Naive thymus-derived CD8-positive, alpha-beta T cell (primary cell): ENCODE measurements around the gene MFAP4. TPM values are rescaled to one million over a fixed set of nuclear protein-coding genes. Genes with fewer than 3 reads are reported as not detected.

Experiments used
- ATAC-seq, 2 donors: fragments of 150-1000 bp; cut with Tn5 transposase in 1 of 2; sonication (Bioruptor Pico), chemical (Tn5 transposase) in 1 of 2; 1 replicate in 1 of 2; 2 replicates in 1 of 2; pipeline ENCODE4 v1.10.0; 2021; ENCODE audit warnings: mild to moderate bottlenecking in 2 of 2, moderate library complexity in 2 of 2
- POLR2A ChIA-PET: fragments of 350-600 bp; sonication (Branson Sonifier 250); formaldehyde crosslinking; loops from one replicate; lab custom pipeline; 2021; ENCODE audit warnings: antibody characterized with exemption; lab: Charles Lee
- DNase-seq, 10 donors: peaks; one replicate each; pipeline versions ENCODE4 v3.0.0 to v3.0.0-alpha.2; 2020 to 2022
- H3K27ac Mint-ChIP-seq, 10 donors: one replicate each; pipeline ENCODE4 v1.8.0; 2020 to 2022; ENCODE audit warnings: mild to moderate bottlenecking in 10 of 10, mixed read lengths in 10 of 10, moderate library complexity in 4 of 10, inconsistent platforms in 1 of 10
- H3K27me3 Mint-ChIP-seq, 5 donors: one replicate each; pipeline ENCODE4 v1.8.0; 2021 to 2022; ENCODE audit warnings: mixed read lengths in 5 of 5
- H3K36me3 Mint-ChIP-seq, 3 donors: one replicate each; pipeline ENCODE4 v1.8.0; 2020 to 2022; ENCODE audit warnings: mixed read lengths in 3 of 3, mild to moderate bottlenecking in 2 of 3, inconsistent platforms in 1 of 3
- H3K4me1 Mint-ChIP-seq, 4 donors: one replicate each; pipeline ENCODE4 v1.8.0; 2021 to 2022; ENCODE audit warnings: mixed read lengths in 4 of 4
- H3K4me3 Mint-ChIP-seq, 10 donors: one replicate each; pipeline ENCODE4 v1.8.0; 2020 to 2022; ENCODE audit warnings: mild to moderate bottlenecking in 10 of 10, mixed read lengths in 10 of 10, moderate library complexity in 6 of 10, inconsistent platforms in 1 of 10
- H3K9me3 Mint-ChIP-seq, 9 donors: one replicate each; pipeline ENCODE4 v1.8.0; 2020 to 2022; ENCODE audit warnings: mixed read lengths in 9 of 9, mild to moderate bottlenecking in 3 of 9, inconsistent platforms in 1 of 9, moderate library complexity in 1 of 9
- polyA plus RNA-seq, 3 donors: library from polyadenylated mRNA; unstranded; fragments of 300-500 nt; fragmentation: Illumina TruSeq; gene quantifications; one replicate each; pipeline ENCODE4 v1.2.3, GENCODE V29; 2021
- total RNA-seq, 8 experiments: library from RNA in 2 of 8; stranded (reverse) in 2 of 8; gene quantifications; one replicate each; pipeline ENCODE4 v1.2.3 and lab custom pipeline; 2021 to 2026

The MFAP4 gene
- total and polyA plus RNA-seq, 5 experiments from 2014 or later = not detected

DNA sequence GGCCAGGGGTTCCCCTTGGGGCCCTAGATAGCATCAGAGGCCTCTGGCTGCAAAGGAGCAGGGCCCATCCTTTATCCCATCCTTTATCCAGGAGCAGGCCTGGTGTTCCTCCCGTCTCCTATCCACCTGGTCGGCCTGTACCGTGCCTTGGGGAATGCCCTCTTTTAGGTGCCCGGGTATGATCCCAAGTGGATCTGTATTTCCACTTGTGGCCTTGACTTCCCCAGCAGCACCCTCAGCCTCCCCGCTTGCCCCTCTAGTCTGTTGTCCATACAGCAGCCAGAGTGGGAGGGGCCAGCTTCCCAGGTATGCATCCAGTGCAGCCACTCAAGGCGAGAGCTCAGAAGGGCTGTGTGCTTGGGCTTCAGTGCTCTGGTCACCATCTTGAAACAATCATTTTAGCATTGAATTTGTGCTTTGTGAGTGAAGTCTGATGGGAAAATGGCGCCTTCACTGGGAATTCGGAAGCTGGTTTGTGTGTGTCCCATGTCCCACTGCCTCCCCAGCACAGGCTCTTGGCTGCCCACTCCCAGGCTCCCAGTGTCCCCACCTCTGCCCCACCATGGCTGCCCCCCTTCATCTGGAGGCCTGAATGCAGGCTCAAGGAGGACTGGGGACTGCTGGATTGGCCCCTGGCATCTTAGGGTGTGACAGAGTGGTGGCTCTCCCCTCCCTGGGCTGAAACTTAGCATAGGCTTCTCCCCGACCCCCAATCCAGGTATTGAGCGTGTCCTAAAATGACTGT, 20.8 kb upstream of the MFAP4 start:
- Mint-ChIP-seq H3K9me3 (peaks cover 0 to 2% (median 0%) of the 10 kb centered on the region in 9 donors), H3K27me3 (peaks cover 0 to 7% (median 3%) of the 10 kb centered on the region in 5 donors), H3K27ac (no peak overlapping the region), H3K4me3 (no peak overlapping the region), H3K36me3 (no peaks in the 10 kb centered on the region), H3K4me1 (peaks cover 0 to 1% (median 0%) of the 10 kb centered on the region in 4 donors)
- no peak for ATAC-seq
- no peak for DNase-seq
- POLR2A ChIA-PET = interaction anchor here (0.6 kb wide), 1 partner anchor 25 kb away, joined by 3 read pairs; no protein-coding TSS in a partner anchor

DNA sequence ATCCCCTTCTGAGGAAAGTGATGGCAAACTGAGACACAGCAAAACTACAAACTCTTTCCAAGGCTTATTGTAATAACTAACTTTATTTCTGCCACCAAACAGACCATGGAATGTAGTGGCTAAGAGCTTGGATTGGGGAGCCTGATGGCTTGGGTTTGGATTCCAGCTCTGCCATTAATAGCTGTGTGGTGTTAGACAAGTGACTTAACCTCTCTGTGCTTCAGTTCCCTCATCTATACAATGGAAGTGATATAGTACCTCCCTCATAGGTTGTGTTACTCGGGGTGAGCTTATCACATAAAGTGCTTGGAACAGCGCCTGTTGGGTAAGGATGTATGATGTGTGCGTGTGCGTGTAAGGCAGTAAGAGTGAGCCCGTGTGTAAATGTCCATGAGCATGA, 18.1 kb upstream of the MFAP4 start:
- peaks cover 0 to 2% (median 0%) of the 10 kb centered on the region in 9 donors for H3K9me3 Mint-ChIP-seq
- no peaks in the 10 kb centered on the region for H3K4me1 Mint-ChIP-seq
- H3K4me3 Mint-ChIP-seq = no peak overlapping the region
- POLR2A ChIA-PET = no interaction called here
- ATAC-seq (no peak), DNase-seq (no peak)
- H3K27me3 Mint-ChIP-seq = peaks cover 0 to 12% (median 4%) of the 10 kb centered on the region in 5 donors
- H3K27ac Mint-ChIP-seq = no peak overlapping the region
- H3K36me3 Mint-ChIP-seq = no peaks in the 10 kb centered on the region

DNA sequence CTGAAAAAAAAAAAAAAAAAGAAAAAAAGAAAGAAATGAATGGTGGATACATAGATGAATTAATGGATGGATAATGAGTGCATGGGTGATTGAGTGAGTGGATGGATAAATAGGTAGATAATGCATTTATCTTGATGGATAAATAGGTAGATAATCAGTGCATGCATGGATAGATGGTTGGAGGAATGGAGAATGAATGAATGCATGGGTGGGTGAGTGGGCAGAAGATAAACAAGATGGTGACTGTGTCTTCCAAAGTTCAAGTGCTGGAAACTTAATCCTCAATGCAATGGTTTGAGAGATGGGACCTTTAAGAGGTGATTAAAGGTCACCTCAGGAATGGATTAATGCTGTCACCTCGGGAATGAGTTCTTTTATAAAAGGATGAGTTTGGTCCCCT, 17.3 kb upstream of the MFAP4 start:
- ATAC-seq (no peak), DNase-seq (no peak)
- POLR2A ChIA-PET = no interaction called here
- Mint-ChIP-seq H3K27me3 (peaks cover 0 to 12% (median 4%) of the 10 kb centered on the region in 5 donors), H3K27ac (no peak overlapping the region), H3K9me3 (peaks cover 0 to 2% (median 0%) of the 10 kb centered on the region in 9 donors), H3K4me1 (no peaks in the 10 kb centered on the region), H3K36me3 (no peaks in the 10 kb centered on the region), H3K4me3 (no peak overlapping the region)

DNA sequence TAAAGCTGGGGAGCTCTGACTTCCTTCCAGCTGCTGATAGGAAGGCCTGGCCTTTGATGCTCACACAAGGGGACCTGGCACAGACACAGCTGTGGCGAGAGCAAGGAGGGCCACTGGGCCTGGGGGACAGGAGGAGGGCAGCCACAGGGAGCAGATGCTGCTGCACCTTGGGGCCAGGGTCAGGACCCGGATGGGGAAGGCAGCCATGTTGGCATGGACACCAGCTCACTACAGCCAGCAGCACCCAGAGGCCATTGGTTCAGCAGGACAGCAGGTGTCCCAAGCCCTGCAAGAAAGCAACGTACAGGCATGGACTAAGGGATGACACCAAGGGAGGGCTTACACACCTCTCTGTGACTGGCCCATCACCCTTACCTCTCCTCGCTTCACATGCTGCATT, 16.0 kb upstream of the MFAP4 start:
- peaks cover 2 to 21% (median 4%) of the 10 kb centered on the region in 5 donors for H3K27me3 Mint-ChIP-seq
- peaks cover 0 to 2% (median 0%) of the 10 kb centered on the region in 9 donors for H3K9me3 Mint-ChIP-seq
- H3K4me3 Mint-ChIP-seq = no peak overlapping the region
- no peak for DNase-seq
- ATAC-seq = no peak
- H3K4me1 Mint-ChIP-seq = peaks cover 0 to 5% (median 0%) of the 10 kb centered on the region in 4 donors
- POLR2A ChIA-PET = no interaction called here
- peak overlapping the region in 1 of 10 donors; percentile 66 for H3K27ac Mint-ChIP-seq
- H3K36me3 Mint-ChIP-seq = no peaks in the 10 kb centered on the region

DNA sequence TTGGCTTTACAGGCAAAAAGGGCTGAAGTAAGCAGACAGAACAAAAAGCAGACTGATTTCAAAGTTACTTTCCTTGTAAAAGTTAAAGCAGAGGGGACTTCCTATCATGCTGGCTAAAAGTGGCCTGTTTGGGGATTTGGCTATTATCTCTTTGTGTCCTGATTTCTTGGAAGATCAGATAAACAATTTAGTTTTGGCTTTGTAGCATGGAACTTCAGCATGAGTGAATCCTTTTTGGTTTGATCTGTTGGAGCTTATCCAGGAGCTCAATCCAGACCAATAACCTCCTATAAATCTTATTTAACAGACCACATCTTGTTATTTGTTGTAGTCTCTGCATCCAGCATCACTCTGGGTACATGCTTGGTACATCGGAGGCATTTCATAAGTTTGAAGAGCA, 15.2 kb upstream of the MFAP4 start:
- Mint-ChIP-seq H3K27me3 (peaks cover 2 to 21% (median 4%) of the 10 kb centered on the region in 5 donors), H3K4me3 (no peak overlapping the region), H3K36me3 (no peaks in the 10 kb centered on the region), H3K27ac (no peak overlapping the region), H3K9me3 (peaks cover 0 to 2% (median 0%) of the 10 kb centered on the region in 9 donors), H3K4me1 (peaks cover 0 to 5% (median 0%) of the 10 kb centered on the region in 4 donors)
- DNase-seq (no peak), ATAC-seq (no peak)
- POLR2A ChIA-PET = no interaction called here

DNA sequence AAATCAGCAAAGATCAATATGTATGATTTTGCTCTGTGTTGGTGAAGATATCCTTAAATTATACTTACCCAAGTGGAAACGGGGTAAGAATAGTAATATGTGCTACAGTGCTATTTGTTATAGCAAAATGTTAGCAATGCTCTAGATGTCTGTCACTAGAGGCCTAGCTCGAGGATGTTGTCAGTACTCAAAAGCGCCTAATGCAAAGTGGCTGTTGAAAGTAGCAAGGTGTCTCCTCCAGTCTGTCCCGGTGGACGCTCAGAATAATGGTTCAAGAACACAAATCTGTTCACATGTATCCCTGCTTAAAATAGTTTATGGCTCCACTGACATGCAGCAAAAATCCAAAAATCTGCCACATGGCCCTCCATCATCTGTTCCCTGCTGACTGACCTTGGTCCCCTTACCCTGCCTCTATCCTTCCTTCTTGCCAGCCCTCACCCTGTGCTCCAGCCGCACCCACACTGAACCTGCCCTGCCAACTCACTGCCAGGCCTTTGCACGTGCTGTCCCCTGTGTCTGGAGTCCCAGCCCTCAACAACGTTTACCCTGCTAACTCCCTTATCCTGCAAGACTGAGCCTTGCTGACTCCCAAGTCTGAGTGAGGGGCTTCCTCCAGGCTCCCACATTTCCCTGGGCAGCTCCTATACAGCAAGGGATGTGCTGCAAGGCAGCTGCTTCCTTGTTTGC, 14.5 kb upstream of the MFAP4 start:
- Mint-ChIP-seq H3K27me3 (peaks cover 3 to 21% (median 4%) of the 10 kb centered on the region in 5 donors), H3K36me3 (peaks cover 0 to 2% (median 0%) of the 10 kb centered on the region in 3 donors), H3K4me1 (peaks cover 0 to 5% (median 0%) of the 10 kb centered on the region in 4 donors), H3K27ac (no peak overlapping the region), H3K4me3 (no peak overlapping the region), H3K9me3 (peaks cover 0 to 2% (median 0%) of the 10 kb centered on the region in 9 donors)
- POLR2A ChIA-PET = no interaction called here
- DNase-seq (no peak), ATAC-seq (no peak)

DNA sequence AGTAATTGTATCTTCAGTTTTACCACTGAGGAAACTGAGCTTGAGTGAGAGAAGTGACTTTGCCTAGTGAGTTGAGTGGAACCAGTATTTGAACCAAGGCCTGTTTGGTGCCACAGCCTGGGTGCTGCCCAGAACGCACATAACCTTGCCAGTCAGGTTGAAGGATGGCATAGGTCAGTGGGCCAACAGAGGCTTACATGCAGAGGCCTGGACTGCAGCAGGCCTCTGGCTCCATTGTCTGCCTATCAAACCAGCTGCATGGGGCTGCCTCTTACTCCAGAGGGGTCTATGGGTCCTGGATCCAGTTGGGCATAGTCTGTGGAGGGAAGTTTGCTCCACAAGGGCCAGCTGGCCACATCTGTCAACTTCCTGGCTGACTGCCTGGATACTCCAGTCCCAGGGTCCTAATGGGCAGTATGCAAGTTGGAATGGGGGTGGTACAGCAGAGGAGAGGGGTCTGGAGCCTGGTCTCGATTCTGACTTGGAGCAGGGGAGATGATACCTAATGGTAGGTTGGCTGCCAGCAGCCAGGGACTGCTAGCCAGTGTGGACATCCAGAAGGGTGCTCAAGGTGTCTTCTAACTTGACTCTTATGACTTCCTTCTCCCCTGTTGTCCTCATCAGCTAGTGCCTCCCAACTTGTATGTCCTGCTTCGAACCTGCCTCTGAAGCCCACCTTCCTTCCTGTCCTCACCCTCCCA, 12.9 kb upstream of the MFAP4 start:
- peaks cover 0 to 2% (median 0%) of the 10 kb centered on the region in 3 donors for H3K36me3 Mint-ChIP-seq
- H3K4me3 Mint-ChIP-seq = no peak overlapping the region
- DNase-seq (no peak), ATAC-seq (no peak)
- H3K27ac Mint-ChIP-seq = no peak overlapping the region
- peaks cover 0 to 2% (median 0%) of the 10 kb centered on the region in 9 donors for H3K9me3 Mint-ChIP-seq
- peaks cover 0 to 5% (median 0%) of the 10 kb centered on the region in 4 donors for H3K4me1 Mint-ChIP-seq
- peaks cover 3 to 21% (median 5%) of the 10 kb centered on the region in 5 donors for H3K27me3 Mint-ChIP-seq
- POLR2A ChIA-PET = no interaction called here

DNA sequence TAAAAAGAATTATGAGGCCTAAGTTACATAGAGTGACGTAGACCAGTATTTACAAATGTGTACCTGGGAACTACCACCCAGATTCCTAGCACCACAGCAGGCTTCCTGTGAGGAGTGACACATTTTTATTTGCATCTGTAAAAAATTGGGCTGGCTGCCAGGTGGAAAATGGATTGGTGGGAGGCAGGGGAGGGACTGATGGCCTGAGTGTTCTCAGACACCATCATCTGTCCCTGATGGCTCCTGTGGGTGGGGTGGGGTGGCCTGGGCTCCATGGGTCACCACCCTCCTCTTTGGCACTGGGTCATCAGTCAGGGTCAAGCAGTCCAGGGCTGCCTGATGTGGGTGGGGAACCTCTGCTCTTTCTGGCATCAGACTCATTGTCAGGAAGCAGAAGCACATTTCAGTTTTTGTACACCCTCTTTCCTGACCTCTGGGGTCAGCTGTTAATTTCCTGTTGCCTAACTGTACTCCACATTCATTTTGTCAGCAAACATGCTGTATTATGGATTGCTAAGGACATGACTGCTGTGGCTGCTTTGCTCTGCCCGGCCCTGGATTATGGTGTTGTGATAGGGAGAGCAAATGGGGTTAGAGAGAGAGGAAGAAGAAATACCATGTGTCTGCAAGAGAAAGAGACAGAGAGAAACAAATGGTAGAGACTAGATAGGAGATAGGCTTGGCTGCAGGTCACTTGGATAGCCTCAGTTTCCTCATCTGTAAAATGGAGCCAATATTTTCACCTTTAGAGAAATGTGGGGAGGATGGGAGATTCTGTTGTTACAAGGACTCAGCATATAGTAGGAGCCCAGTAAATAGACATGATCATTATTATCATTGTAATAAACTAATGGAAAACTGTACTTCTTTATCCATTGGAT, 11.6 kb upstream of the MFAP4 start:
- Mint-ChIP-seq H3K9me3 (peaks cover 0 to under 1% (median 0%) of the 10 kb centered on the region in 9 donors), H3K27me3 (peaks cover under 1 to 21% (median 5%) of the 10 kb centered on the region in 5 donors), H3K36me3 (peaks cover 0 to 2% (median 0%) of the 10 kb centered on the region in 3 donors), H3K27ac (no peak overlapping the region), H3K4me3 (no peak overlapping the region), H3K4me1 (peaks cover 0 to 5% (median 0%) of the 10 kb centered on the region in 4 donors)
- no peak for ATAC-seq
- POLR2A ChIA-PET = interaction anchor here (1.9 kb wide), 1 partner anchor 21 kb away, joined by 7 read pairs; no protein-coding TSS in a partner anchor
- no peak for DNase-seq

DNA sequence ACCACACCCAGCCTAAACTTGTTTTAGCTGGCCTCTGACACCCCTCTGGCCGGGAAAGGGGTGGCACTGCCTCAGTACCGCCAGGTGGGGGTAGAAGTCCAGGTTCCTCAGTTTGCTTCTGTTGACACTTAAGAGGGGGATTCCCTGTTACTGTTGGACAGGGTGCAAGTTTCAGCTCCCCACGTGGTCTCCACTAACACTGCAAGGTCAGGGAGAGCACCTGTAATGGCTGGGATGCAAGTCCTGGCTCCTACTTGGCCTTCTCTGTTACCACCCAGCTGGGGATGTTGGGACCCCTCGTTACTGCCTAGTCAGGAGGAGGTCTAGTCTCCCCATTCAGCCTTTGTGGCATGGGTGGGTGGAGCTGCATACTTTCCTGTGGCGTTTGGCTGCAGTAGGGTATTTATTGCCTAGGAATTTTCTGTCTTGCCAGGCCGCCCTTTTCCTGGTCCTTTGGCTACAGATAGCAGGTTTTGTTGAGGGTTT, 10.6 kb upstream of the MFAP4 start:
- peaks cover 0 to 5% (median 0%) of the 10 kb centered on the region in 4 donors for H3K4me1 Mint-ChIP-seq
- H3K27ac Mint-ChIP-seq = no peak overlapping the region
- no peak overlapping the region for H3K4me3 Mint-ChIP-seq
- ATAC-seq = no peak
- peaks cover 0 to 21% (median 5%) of the 10 kb centered on the region in 5 donors for H3K27me3 Mint-ChIP-seq
- peaks cover 0 to 2% (median 0%) of the 10 kb centered on the region in 3 donors for H3K36me3 Mint-ChIP-seq
- POLR2A ChIA-PET = interaction anchor here (1.9 kb wide), 1 partner anchor 20 kb away, joined by 7 read pairs; no protein-coding TSS in a partner anchor
- DNase-seq = no peak
- no peaks in the 10 kb centered on the region for H3K9me3 Mint-ChIP-seq

DNA sequence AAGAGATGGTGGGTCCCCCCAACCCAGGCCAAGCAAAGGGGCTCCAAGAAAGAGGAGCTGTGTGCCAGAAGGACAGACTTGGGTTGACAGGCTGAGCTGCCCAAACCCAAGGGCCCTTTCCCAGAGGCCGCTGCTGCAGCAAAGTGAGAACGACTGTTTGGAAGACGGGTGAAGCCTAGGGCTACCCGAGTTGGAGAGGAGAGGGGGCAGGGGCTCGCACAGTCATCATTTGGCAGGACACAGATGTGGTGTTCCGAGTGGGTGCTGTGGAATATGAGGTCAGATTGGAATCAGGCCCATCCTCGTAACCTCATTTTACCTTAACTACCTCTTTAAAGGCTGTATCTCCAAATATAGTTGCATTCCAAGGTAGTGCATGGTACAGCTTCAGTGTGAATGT, 5.3 kb upstream of the MFAP4 start:
- peaks cover 2 to 9% (median 6%) of the 10 kb centered on the region in 4 donors for H3K4me1 Mint-ChIP-seq
- H3K9me3 Mint-ChIP-seq = no peaks in the 10 kb centered on the region
- POLR2A ChIA-PET = no interaction called here
- H3K4me3 Mint-ChIP-seq = no peak overlapping the region
- H3K27ac Mint-ChIP-seq = no peak overlapping the region
- DNase-seq (no peak), ATAC-seq (no peak)
- H3K27me3 Mint-ChIP-seq = peaks cover 0 to 12% (median 2%) of the 10 kb centered on the region in 5 donors
- peaks cover 0 to 2% (median 0%) of the 10 kb centered on the region in 3 donors for H3K36me3 Mint-ChIP-seq

DNA sequence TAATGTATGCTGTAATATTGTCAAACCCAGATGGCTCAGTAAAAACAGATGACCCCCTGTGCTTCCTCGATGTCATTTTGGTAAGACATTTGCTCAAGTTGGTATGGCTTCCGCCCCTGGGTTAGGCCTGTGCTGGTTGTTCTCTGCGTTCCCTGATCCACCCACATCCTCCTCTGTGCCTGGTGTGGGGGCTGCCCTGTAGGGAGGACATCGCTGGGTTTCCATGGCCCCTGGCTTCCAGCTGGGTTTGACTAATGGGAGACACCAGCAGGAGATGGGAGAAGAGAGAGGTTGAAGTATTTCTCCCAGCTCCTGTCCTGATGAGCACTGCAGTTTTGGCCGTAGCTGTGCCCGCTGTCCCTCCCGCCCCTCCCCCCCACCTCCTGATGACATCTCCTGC, 4.4 kb upstream of the MFAP4 start:
- POLR2A ChIA-PET = no interaction called here
- Mint-ChIP-seq H3K9me3 (no peaks in the 10 kb centered on the region), H3K4me1 (peaks cover 2 to 13% (median 8%) of the 10 kb centered on the region in 4 donors), H3K4me3 (no peak overlapping the region), H3K27ac (no peak overlapping the region), H3K36me3 (no peaks in the 10 kb centered on the region), H3K27me3 (peaks cover 0 to 13% (median 2%) of the 10 kb centered on the region in 5 donors)
- ATAC-seq = no peak
- DNase-seq = no peak
